Ectodermal cell (in vitro differentiated cells): ENCODE data around the gene FGD5.

Experiments
- H3K27ac ChIP-seq: 2 replicates; pipeline ENCODE4 v1.7.0; 2013; ENCODE audit warnings: mild to moderate bottlenecking, low read depth, low read length; ENCODE audit not compliant: insufficient read depth, poor library complexity, severe bottlenecking
- H3K27me3 ChIP-seq: 2 replicates; pipeline ENCODE4 v1.7.0; 2013; ENCODE audit warnings: mild to moderate bottlenecking, low read length; ENCODE audit not compliant: insufficient read depth, control insufficient read depth, poor library complexity, severe bottlenecking
- H3K36me3 ChIP-seq: one replicate; pipeline ENCODE4 v1.7.0; 2013; ENCODE audit warnings: low read length; ENCODE audit not compliant: control insufficient read depth, insufficient read depth
- H3K4me1 ChIP-seq: one replicate; pipeline ENCODE4 v1.7.0; 2013; ENCODE audit warnings: low read length; ENCODE audit not compliant: control insufficient read depth, insufficient read depth
- H3K4me3 ChIP-seq: 2 replicates; pipeline ENCODE4 v1.7.0; 2013; ENCODE audit warnings: low read depth, low read length, control low read depth; ENCODE audit not compliant: insufficient read depth
- H3K9me3 ChIP-seq: 2 replicates; pipeline ENCODE4 v1.7.0; 2013; ENCODE audit warnings: mild to moderate bottlenecking, low read length, moderate library complexity; ENCODE audit not compliant: control insufficient read depth
- WGBS, 2 experiments: methylation state at CpG; one replicate each; pipeline ENCODE4 v1.1.7; 2013; ENCODE audit warnings: missing lambda C conversion rate in 2 of 2; 5-methylcytosine and 5-hydroxymethylcytosine counted together

FGD5 gene

GRCh38 chr3:14799146-14799545, 19.6 kb upstream of the FGD5 start:
- Histone ChIP-seq H3K9me3 (no peaks in the 10 kb centered on the region), H3K27ac (no peak overlapping the region), H3K4me1 (no peaks in the 10 kb centered on the region), H3K4me3 (no peak overlapping the region), H3K36me3 (no peaks in the 10 kb centered on the region), H3K27me3 (no peaks in the 10 kb centered on the region)
- WGBS, 2 experiments = 81 to 100% methylated on average over 2 to 4 of the region's 4 CpGs

GRCh38 chr3:14801031-14801430, 17.7 kb upstream of the FGD5 start:
- Histone ChIP-seq H3K27ac (no peak overlapping the region), H3K27me3 (no peaks in the 10 kb centered on the region), H3K9me3 (no peaks in the 10 kb centered on the region), H3K4me1 (no peaks in the 10 kb centered on the region), H3K36me3 (no peaks in the 10 kb centered on the region), H3K4me3 (no peak overlapping the region)
- WGBS, 2 experiments = 93 to 95% methylated on average over 9 of the region's 9 CpGs

- H3K36me3 ChIP-seq = no peaks in the 10 kb centered on the region
- no peak overlapping the region for H3K4me3 ChIP-seq
- WGBS, 2 experiments = 77 to 78% methylated on average over 10 of the region's 10 CpGs
- H3K27ac ChIP-seq = no peak overlapping the region
- H3K27me3 ChIP-seq = no peaks in the 10 kb centered on the region
- H3K9me3 ChIP-seq = no peaks in the 10 kb centered on the region
- no peaks in the 10 kb centered on the region for H3K4me1 ChIP-seq
These were observed 16.9 kb upstream of the FGD5 start for GRCh38 chr3:14801668-14802380.

- 82 to 88% methylated on average over 7 of the region's 7 CpGs for WGBS, 2 experiments
- no peaks in the 10 kb centered on the region for H3K9me3 ChIP-seq
- no peak overlapping the region for H3K4me3 ChIP-seq
- H3K4me1 ChIP-seq = no peaks in the 10 kb centered on the region
- peaks cover under 1% of the 10 kb centered on the region for H3K27me3 ChIP-seq
- H3K36me3 ChIP-seq = no peaks in the 10 kb centered on the region
- no peak overlapping the region for H3K27ac ChIP-seq
These were observed 16.4 kb upstream of the FGD5 start for GRCh38 chr3:14802381-14802731.

GRCh38 chr3:14803101-14803980, 15.4 kb upstream of the FGD5 start:
- no peak overlapping the region for H3K4me3 ChIP-seq

GRCh38 chr3:14803981-14804834, 14.6 kb upstream of the FGD5 start:
- no peak overlapping the region for H3K27ac ChIP-seq
- H3K4me3 ChIP-seq = no peak overlapping the region
- 83 to 84% methylated on average over 12 of the region's 12 CpGs for WGBS, 2 experiments
- no peaks in the 10 kb centered on the region for H3K36me3 ChIP-seq
- peaks cover 19% of the 10 kb centered on the region for H3K27me3 ChIP-seq
- no peaks in the 10 kb centered on the region for H3K4me1 ChIP-seq
- no peaks in the 10 kb centered on the region for H3K9me3 ChIP-seq

More at GRCh38 chr3:14803101-14803980, 15.4 kb upstream of the FGD5 start:
- 83 to 87% methylated on average over 11 to 13 of the region's 13 CpGs for WGBS, 2 experiments
- Histone ChIP-seq H3K27me3 (peaks cover 10% of the 10 kb centered on the region), H3K4me1 (no peaks in the 10 kb centered on the region), H3K9me3 (no peaks in the 10 kb centered on the region), H3K27ac (no peak overlapping the region), H3K36me3 (no peaks in the 10 kb centered on the region)

GRCh38 chr3:14804835-14805780, 13.7 kb upstream of the FGD5 start:
- H3K4me3 ChIP-seq = no peak overlapping the region
- WGBS, 2 experiments = 77 to 79% methylated on average over 7 of the region's 7 CpGs
- no peak overlapping the region for H3K27ac ChIP-seq
- H3K27me3 ChIP-seq = peaks cover 28% of the 10 kb centered on the region
- H3K9me3 ChIP-seq = no peaks in the 10 kb centered on the region
- H3K4me1 ChIP-seq = no peaks in the 10 kb centered on the region
- H3K36me3 ChIP-seq = no peaks in the 10 kb centered on the region

- 66 to 75% methylated on average over 3 to 4 of the region's 4 CpGs for WGBS, 2 experiments
- H3K36me3 ChIP-seq = no peaks in the 10 kb centered on the region
- H3K9me3 ChIP-seq = no peaks in the 10 kb centered on the region
- no peaks in the 10 kb centered on the region for H3K4me1 ChIP-seq
- peaks cover 37% of the 10 kb centered on the region for H3K27me3 ChIP-seq
- no peak overlapping the region for H3K4me3 ChIP-seq
- no peak overlapping the region for H3K27ac ChIP-seq
These were observed 12.7 kb upstream of the FGD5 start for GRCh38 chr3:14805961-14806537.

GRCh38 chr3:14806641-14807263, 12.0 kb upstream of the FGD5 start:
- Histone ChIP-seq H3K4me3 (no peak overlapping the region), H3K27me3 (peaks cover 44% of the 10 kb centered on the region), H3K9me3 (no peaks in the 10 kb centered on the region), H3K27ac (no peak overlapping the region), H3K36me3 (no peaks in the 10 kb centered on the region), H3K4me1 (no peaks in the 10 kb centered on the region)
- WGBS, 2 experiments = 83 to 84% methylated on average over 8 of the region's 8 CpGs
